IgD-negative memory B cell (primary cell): ENCODE results near the gene PDE4D. TPM values are rescaled to one million over a fixed set of nuclear protein-coding genes. Genes with fewer than 3 reads are reported as not detected.

Experiments used
- H3K27ac Mint-ChIP-seq, 3 donors: one replicate each; pipeline ENCODE4 v1.8.0; 2020 to 2022; ENCODE audit warnings: mild to moderate bottlenecking in 3 of 3, mixed read lengths in 3 of 3, moderate library complexity in 1 of 3
- H3K27me3 Mint-ChIP-seq: one replicate; pipeline ENCODE4 v1.8.0; 2021; ENCODE audit warnings: mixed read lengths
- H3K36me3 Mint-ChIP-seq: one replicate; pipeline ENCODE4 v1.8.0; 2020; ENCODE audit warnings: mild to moderate bottlenecking, mixed read lengths
- H3K4me1 Mint-ChIP-seq, 3 donors: one replicate each; pipeline ENCODE4 v1.8.0; 2020 to 2022; ENCODE audit warnings: mixed read lengths in 3 of 3, mild to moderate bottlenecking in 1 of 3
- H3K4me3 Mint-ChIP-seq, 4 donors: one replicate each; pipeline ENCODE4 v1.8.0; 2020 to 2022; ENCODE audit warnings: mild to moderate bottlenecking in 4 of 4, mixed read lengths in 4 of 4, moderate library complexity in 3 of 4
- H3K9me3 Mint-ChIP-seq, 3 donors: one replicate each; pipeline ENCODE4 v1.8.0; 2020 to 2021; ENCODE audit warnings: mixed read lengths in 3 of 3, mild to moderate bottlenecking in 1 of 3
- polyA plus RNA-seq: library from polyadenylated mRNA; unstranded; fragments of 300-500 nt; fragmentation: Illumina TruSeq; gene quantifications from one replicate; pipeline ENCODE4 v1.2.3, GENCODE V29; 2021

The PDE4D gene
- polyA plus RNA-seq, 1 donor from 2014 or later = 18.8 TPM

GRCh38 chr5:59051951-59052350 is 841.6 kb downstream of the PDE4D start:
- no peak overlapping the region for H3K4me3 Mint-ChIP-seq
- peaks cover 3% of the 10 kb centered on the region for H3K36me3 Mint-ChIP-seq
- H3K9me3 Mint-ChIP-seq = no peaks in the 10 kb centered on the region
- H3K27me3 Mint-ChIP-seq = no peaks in the 10 kb centered on the region
- peaks cover 0 to 2% (median 0%) of the 10 kb centered on the region in 3 donors for H3K4me1 Mint-ChIP-seq
- no peak overlapping the region for H3K27ac Mint-ChIP-seq

- Mint-ChIP-seq H3K9me3 (no peaks in the 10 kb centered on the region), H3K27me3 (no peaks in the 10 kb centered on the region), H3K4me1 (peaks cover 0 to 2% (median 0%) of the 10 kb centered on the region in 3 donors), H3K36me3 (peaks cover 5% of the 10 kb centered on the region), H3K4me3 (no peak overlapping the region), H3K27ac (no peak overlapping the region)
Observed at GRCh38 chr5:59049095-59049494, 844.4 kb downstream of the PDE4D start.

GRCh38 chr5:59042201-59043055 is 851.1 kb downstream of the PDE4D start:
- H3K27ac Mint-ChIP-seq = peak overlapping the region in 1 of 3 donors; percentile 11
- no peak overlapping the region for H3K4me3 Mint-ChIP-seq
- no peaks in the 10 kb centered on the region for H3K9me3 Mint-ChIP-seq
- H3K36me3 Mint-ChIP-seq = peaks cover 6% of the 10 kb centered on the region
- H3K27me3 Mint-ChIP-seq = peaks cover 2% of the 10 kb centered on the region
- peaks cover 12 to 27% (median 16%) of the 10 kb centered on the region in 3 donors for H3K4me1 Mint-ChIP-seq

GRCh38 chr5:59041355-59041754 is 852.2 kb downstream of the PDE4D start:
- peaks cover 2% of the 10 kb centered on the region for H3K27me3 Mint-ChIP-seq
- peak overlapping the region in 2 of 3 donors; percentile 51 to 63 for H3K27ac Mint-ChIP-seq
- peaks cover 12 to 27% (median 16%) of the 10 kb centered on the region in 3 donors for H3K4me1 Mint-ChIP-seq
- H3K9me3 Mint-ChIP-seq = no peaks in the 10 kb centered on the region
- H3K4me3 Mint-ChIP-seq = peak overlapping the region in 2 of 4 donors; percentile 6 to 33
- H3K36me3 Mint-ChIP-seq = peaks cover 6% of the 10 kb centered on the region

- no peaks in the 10 kb centered on the region for H3K9me3 Mint-ChIP-seq
- H3K4me1 Mint-ChIP-seq = peaks cover 12 to 27% (median 16%) of the 10 kb centered on the region in 3 donors
- H3K27ac Mint-ChIP-seq = no peak overlapping the region
- peaks cover 6% of the 10 kb centered on the region for H3K36me3 Mint-ChIP-seq
- peak overlapping the region in 2 of 4 donors; percentile 33 to 91 for H3K4me3 Mint-ChIP-seq
- peaks cover 2% of the 10 kb centered on the region for H3K27me3 Mint-ChIP-seq
Observed at GRCh38 chr5:59040804-59041201, 852.7 kb downstream of the PDE4D start.

- peak overlapping the region in 1 of 3 donors; percentile 95 for H3K27ac Mint-ChIP-seq
- H3K36me3 Mint-ChIP-seq = peaks cover 6% of the 10 kb centered on the region
- no peaks in the 10 kb centered on the region for H3K9me3 Mint-ChIP-seq
- peaks cover 2% of the 10 kb centered on the region for H3K27me3 Mint-ChIP-seq
- peaks cover 12 to 27% (median 16%) of the 10 kb centered on the region in 3 donors for H3K4me1 Mint-ChIP-seq
- peak overlapping the region; percentile 33 to 95 (median 90) for H3K4me3 Mint-ChIP-seq
Observed at GRCh38 chr5:59040024-59040803, 853.3 kb downstream of the PDE4D start.

- Mint-ChIP-seq H3K4me3 (peak overlapping the region; percentile 33 to 97 (median 93)), H3K9me3 (no peaks in the 10 kb centered on the region), H3K4me1 (peaks cover 12 to 28% (median 16%) of the 10 kb centered on the region in 3 donors), H3K27me3 (peaks cover 2% of the 10 kb centered on the region), H3K27ac (peak overlapping the region; percentile 64 to 95 (median 92)), H3K36me3 (peaks cover 6% of the 10 kb centered on the region)
Observed at GRCh38 chr5:59039296-59040023, 854.1 kb downstream of the PDE4D start.

GRCh38 chr5:59038798-59039295 is 854.7 kb downstream of the PDE4D start:
- Mint-ChIP-seq H3K4me1 (peaks cover 12 to 30% (median 16%) of the 10 kb centered on the region in 3 donors), H3K27me3 (peaks cover 2% of the 10 kb centered on the region), H3K27ac (peak overlapping the region in 2 of 3 donors; percentile 45 to 64), H3K9me3 (no peaks in the 10 kb centered on the region), H3K36me3 (peaks cover 5% of the 10 kb centered on the region), H3K4me3 (peak overlapping the region; percentile 33 to 97 (median 93))

- Mint-ChIP-seq H3K27ac (peak overlapping the region in 2 of 3 donors; percentile 36 to 45), H3K4me3 (peak overlapping the region; percentile 33 to 97 (median 93)), H3K27me3 (peaks cover 2% of the 10 kb centered on the region), H3K9me3 (no peaks in the 10 kb centered on the region), H3K4me1 (peaks cover 12 to 30% (median 16%) of the 10 kb centered on the region in 3 donors), H3K36me3 (peaks cover 5% of the 10 kb centered on the region)
Observed at GRCh38 chr5:59037941-59038797, 855.4 kb downstream of the PDE4D start.

GRCh38 chr5:59037453-59037852 is 856.1 kb downstream of the PDE4D start:
- peaks cover 2% of the 10 kb centered on the region for H3K27me3 Mint-ChIP-seq
- no peaks in the 10 kb centered on the region for H3K9me3 Mint-ChIP-seq
- peak overlapping the region in 3 of 4 donors; percentile 33 to 97 (median 82) for H3K4me3 Mint-ChIP-seq
- H3K4me1 Mint-ChIP-seq = peaks cover 12 to 30% (median 16%) of the 10 kb centered on the region in 3 donors
- H3K36me3 Mint-ChIP-seq = peaks cover 5% of the 10 kb centered on the region
- peak overlapping the region in 2 of 3 donors; percentile 36 to 45 for H3K27ac Mint-ChIP-seq

GRCh38 chr5:59037041-59037440 is 856.5 kb downstream of the PDE4D start:
- H3K27me3 Mint-ChIP-seq = peaks cover 2% of the 10 kb centered on the region
- H3K27ac Mint-ChIP-seq = no peak overlapping the region
- H3K9me3 Mint-ChIP-seq = no peaks in the 10 kb centered on the region
- peaks cover 12 to 28% (median 16%) of the 10 kb centered on the region in 3 donors for H3K4me1 Mint-ChIP-seq
- no peak overlapping the region for H3K4me3 Mint-ChIP-seq
- peaks cover 5% of the 10 kb centered on the region for H3K36me3 Mint-ChIP-seq

GRCh38 chr5:59036274-59036961 is 857.1 kb downstream of the PDE4D start:
- Mint-ChIP-seq H3K4me3 (peak overlapping the region in 1 of 4 donors; percentile 21), H3K27me3 (peaks cover 2% of the 10 kb centered on the region), H3K27ac (no peak overlapping the region), H3K9me3 (no peaks in the 10 kb centered on the region), H3K36me3 (peaks cover 5% of the 10 kb centered on the region), H3K4me1 (peaks cover 12 to 27% (median 16%) of the 10 kb centered on the region in 3 donors)

GRCh38 chr5:59035681-59036080 is 857.8 kb downstream of the PDE4D start:
- Mint-ChIP-seq H3K27me3 (peaks cover 2% of the 10 kb centered on the region), H3K36me3 (peaks cover 5% of the 10 kb centered on the region), H3K4me3 (no peak overlapping the region), H3K27ac (no peak overlapping the region), H3K4me1 (peaks cover 9 to 23% (median 16%) of the 10 kb centered on the region in 3 donors), H3K9me3 (no peaks in the 10 kb centered on the region)
